Motor neuron (in vitro differentiated cells): ENCODE measurements around the gene DNASE2. TPM values are rescaled to one million over a fixed set of nuclear protein-coding genes. Genes with fewer than 3 reads are reported as not detected.
"Not testable (repeated sequence)": the region's sequence is repeated elsewhere in the genome, so short reads cannot be mapped to it uniquely, and the experiment has no call there.

Source experiments
- ATAC-seq, 8 experiments: fragments of 200-7000 bp; cut with Tn5 transposase; replicated peaks in 6 of 8; 2 replicates each; pipeline ENCODE4 v1.8.0; 2021; ENCODE audit warnings: mild to moderate bottlenecking in 8 of 8, moderate library complexity in 8 of 8
- H3K27ac ChIP-seq, 2 donors: fragments of 250-450 bp; sonication (Bioruptor Pico); 2 replicates each; pipeline ENCODE4 v1.9.0; 2021; ENCODE audit warnings: antibody characterized with exemption in 2 of 2, mild to moderate bottlenecking in 2 of 2, moderate library complexity in 1 of 2
- H3K4me1 ChIP-seq, 2 donors: fragments of 250-450 bp; sonication (Bioruptor Pico); replicated peaks in 1 of 2; 2 replicates each; pipeline ENCODE4 v1.6.1; 2021; ENCODE audit warnings: antibody characterized with exemption in 2 of 2, mild to moderate bottlenecking in 2 of 2, moderate library complexity in 1 of 2
- H3K4me3 ChIP-seq, 5 donors: fragments of 250-450 bp; sonication (Bioruptor Pico); 2 replicates each; pipeline ENCODE4 v1.9.0; 2021; ENCODE audit warnings: antibody characterized with exemption in 5 of 5, mild to moderate bottlenecking in 5 of 5, moderate library complexity in 4 of 5
- WGBS, 10 experiments: fragments of 450-650 bp; shearing (Covaris generic); methylation state at CpG; one replicate each; pipeline ENCODE4 v1.0.0; 2022; 5-methylcytosine and 5-hydroxymethylcytosine counted together
- in situ Hi-C, 9 experiments: fragments of 400-800 bp; cut with MboI; loops; one replicate each; pipeline ENCODE4 v1.15.0; 2021; ENCODE audit warnings: low sequenced_read_pairs in 9 of 9, low pct_unique_long_range_greater_than_20kb in 2 of 9; ENCODE audit not compliant: unreplicated experiment in 9 of 9
- total RNA-seq, 8 experiments: library from RNA; unstranded; fragments of 300-600 nt; gene quantifications; 2 replicates each; pipeline versions ENCODE4 v1.2.3 to v1.2.4, GENCODE V29; 2022

DNASE2 gene, protein sequence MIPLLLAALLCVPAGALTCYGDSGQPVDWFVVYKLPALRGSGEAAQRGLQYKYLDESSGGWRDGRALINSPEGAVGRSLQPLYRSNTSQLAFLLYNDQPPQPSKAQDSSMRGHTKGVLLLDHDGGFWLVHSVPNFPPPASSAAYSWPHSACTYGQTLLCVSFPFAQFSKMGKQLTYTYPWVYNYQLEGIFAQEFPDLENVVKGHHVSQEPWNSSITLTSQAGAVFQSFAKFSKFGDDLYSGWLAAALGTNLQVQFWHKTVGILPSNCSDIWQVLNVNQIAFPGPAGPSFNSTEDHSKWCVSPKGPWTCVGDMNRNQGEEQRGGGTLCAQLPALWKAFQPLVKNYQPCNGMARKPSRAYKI
- 10 to 100 TPM in 4 of 8 experiments, 1 to 10 TPM in 4; 2.2 to 70.1 (median 11.9) TPM for total RNA-seq

DNA sequence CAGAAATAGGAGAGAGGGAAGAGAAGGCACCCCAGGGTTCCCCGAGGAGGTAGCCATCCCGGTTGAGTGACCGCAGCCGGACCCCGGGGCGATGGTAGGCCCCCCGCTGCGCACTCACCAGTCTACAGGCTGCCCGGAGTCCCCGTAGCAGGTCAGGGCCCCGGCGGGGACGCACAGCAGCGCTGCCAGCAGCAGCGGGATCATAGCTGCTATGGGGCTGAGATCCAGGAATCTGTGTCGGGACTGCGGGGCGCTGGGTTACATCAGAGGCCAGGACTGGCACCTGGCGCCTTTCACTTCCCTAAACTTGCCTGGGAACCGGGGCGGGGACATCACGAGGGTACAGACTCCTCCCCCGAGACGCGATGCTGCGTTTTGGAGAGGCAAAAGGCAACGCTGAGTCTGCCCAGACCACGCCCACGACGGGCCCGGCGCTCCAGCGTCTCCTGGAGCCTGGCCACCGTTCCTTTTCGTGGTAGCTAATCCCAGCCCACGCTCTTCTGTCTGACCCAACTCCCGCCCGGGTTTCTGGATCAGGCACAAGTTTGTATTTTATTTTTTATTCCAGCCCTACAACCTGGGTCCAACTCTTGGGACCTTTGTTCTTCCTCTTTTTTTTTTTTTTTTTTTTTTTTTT, at the start of gene DNASE2:
Gene DNASE2 (minus strand): TSS at position 278 of the 637 bp plus-strand sequence. CDS start 74 bp downstream, at position 204.
- Histone ChIP-seq H3K27ac (no peak within 1 kb of the TSS), H3K4me1 (peaks cover 0 to 9% of the 10 kb centered on the region in 2 donors), H3K4me3 (peak within 1 kb of the TSS; percentile 23 to 51 (median 35))
- in situ Hi-C loops = no loop called here
- ATAC-seq = peak; percentile 74 to 90 (median 81)
- WGBS, 10 experiments = 0 to 7% (median 0%) methylated on average over 2 to 14 of the region's 38 CpGs; no CpG with 5 or more reads in 3 of the 10 experiments

- 90 to 100% (median 100%) methylated on average over 1 to 5 of the region's 19 CpGs; no CpG with 5 or more reads in 3 of the 10 experiments for WGBS, 10 experiments
- H3K27ac ChIP-seq = no peak overlapping the region
- in situ Hi-C loops = no loop called here
- H3K4me3 ChIP-seq = no peak overlapping the region
- ATAC-seq = no peak
- H3K4me1 ChIP-seq = peaks cover 9 to 12% of the 10 kb centered on the region in 2 donors
These were observed 48.9 kb upstream of the DNASE2 start for GRCh38 chr19:12930002-12930645.

GRCh38 chr19:12924621-12925310, 43.5 kb upstream of the DNASE2 start:
- Histone ChIP-seq H3K4me1 (no peaks in the 10 kb centered on the region), H3K4me3 (no peak overlapping the region), H3K27ac (no peak overlapping the region)
- peak in 3 of 8 experiments; percentile 13 to 20 (median 18) for ATAC-seq
- in situ Hi-C loops = no loop called here
- WGBS, 10 experiments = 97 to 100% (median 100%) methylated on average over 1 to 7 of the region's 29 CpGs; no CpG with 5 or more reads in 5 of the 10 experiments

- ATAC-seq = no peak
- no peaks in the 10 kb centered on the region for H3K4me1 ChIP-seq
- no peak overlapping the region for H3K4me3 ChIP-seq
- WGBS, 10 experiments = 92 to 100% (median 98%) methylated on average over 1 to 4 of the region's 4 CpGs; no CpG with 5 or more reads in 4 of the 10 experiments
- in situ Hi-C loops = no loop called here
- H3K27ac ChIP-seq = no peak overlapping the region
These were observed 41.7 kb upstream of the DNASE2 start for GRCh38 chr19:12922959-12923358.

GRCh38 chr19:12921047-12921446, 39.8 kb upstream of the DNASE2 start:
- in situ Hi-C loops = no loop called here
- no peak overlapping the region for H3K4me3 ChIP-seq
- H3K4me1 ChIP-seq = no peaks in the 10 kb centered on the region
- H3K27ac ChIP-seq = no peak overlapping the region
- no peak for ATAC-seq
- 10 to 100% (median 100%) methylated on average over 1 to 3 of the region's 3 CpGs; no CpG with 5 or more reads in 5 of the 10 experiments for WGBS, 10 experiments

GRCh38 chr19:12918253-12918652, 37.0 kb upstream of the DNASE2 start:
- 80 to 100% (median 85%) methylated on average over 3 to 5 of the region's 14 CpGs; no CpG with 5 or more reads in 5 of the 10 experiments for WGBS, 10 experiments

DNA sequence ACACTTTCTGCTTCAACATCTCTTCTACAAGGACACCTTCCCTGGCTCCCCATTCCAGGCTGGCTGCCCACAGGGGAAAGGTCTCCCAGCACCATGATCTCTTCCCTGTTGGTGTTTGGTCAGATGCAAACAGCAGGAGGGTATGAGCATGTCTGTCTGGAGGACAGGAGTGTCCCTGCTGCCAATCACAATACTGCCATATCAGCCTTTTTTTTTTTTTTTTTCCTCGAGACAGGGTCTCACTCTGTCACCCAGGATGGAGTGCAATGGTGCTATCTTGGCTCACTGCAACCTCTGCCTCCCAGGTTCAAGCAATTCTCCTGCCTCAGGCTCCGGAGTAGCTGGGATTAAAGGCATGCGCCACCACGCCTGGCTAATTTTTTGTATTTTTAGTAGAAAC, 34.6 kb upstream of the DNASE2 start:
- H3K4me3 ChIP-seq, in situ Hi-C loops, H3K27ac ChIP-seq, ATAC-seq: not testable (repeated sequence)
- 29 to 90% (median 75%) methylated on average over 1 to 2 of the region's 4 CpGs; no CpG with 5 or more reads in 7 of the 10 experiments for WGBS, 10 experiments
- peaks cover 15 to 20% of the 10 kb centered on the region in 2 donors for H3K4me1 ChIP-seq

More at GRCh38 chr19:12918253-12918652, 37.0 kb upstream of the DNASE2 start:
- Histone ChIP-seq H3K4me1 (peaks cover 4 to 8% of the 10 kb centered on the region in 2 donors), H3K4me3 (no peak overlapping the region), H3K27ac (no peak overlapping the region)
- in situ Hi-C loops = no loop called here
- ATAC-seq = no peak

DNA sequence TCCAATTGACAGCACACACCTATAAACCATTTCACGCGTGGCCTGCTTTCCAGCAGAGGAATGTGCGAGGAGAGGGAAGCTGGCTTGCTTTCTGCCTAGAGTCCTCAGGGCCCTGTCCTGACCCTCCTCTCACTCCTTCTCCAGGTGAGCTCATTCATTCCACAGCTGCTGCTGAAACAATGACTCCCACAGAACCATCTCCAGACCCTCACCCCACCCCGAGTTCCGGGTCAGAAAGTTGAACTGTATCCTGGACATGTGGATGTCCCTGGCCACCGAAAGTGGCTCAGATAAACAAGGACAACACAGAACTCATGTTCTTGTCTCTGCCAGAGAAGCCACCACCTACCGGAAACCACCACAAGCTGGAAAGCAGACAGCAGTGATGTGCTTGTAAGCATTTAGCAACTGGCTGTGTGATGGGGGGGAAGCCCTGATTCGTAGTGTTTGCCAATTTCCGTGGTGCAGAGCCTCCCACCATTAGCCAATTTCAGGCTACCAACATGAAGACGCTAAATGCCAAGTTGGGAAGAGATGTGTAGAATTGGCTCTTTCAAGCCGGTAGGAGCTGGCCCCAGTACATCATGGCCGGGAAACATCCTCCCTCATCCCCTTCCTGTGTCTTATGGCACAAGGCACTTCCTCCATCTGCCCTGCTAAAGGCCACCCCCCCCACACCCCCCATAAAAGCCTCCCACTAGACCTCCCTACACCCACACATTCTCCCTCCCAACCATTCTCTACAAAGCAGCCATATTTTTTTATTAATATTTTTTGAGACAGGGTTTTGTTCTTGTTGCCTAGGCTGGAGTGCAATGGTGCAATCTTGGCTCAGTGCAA, 32.8 kb upstream of the DNASE2 start:
- peak overlapping the region in 1 of 2 donors; percentile 61 for H3K27ac ChIP-seq
- ATAC-seq = peak in 2 of 8 experiments; percentile 11 to 15
- peaks cover 15 to 25% of the 10 kb centered on the region in 2 donors for H3K4me1 ChIP-seq
- H3K4me3 ChIP-seq = no peak overlapping the region
- 20 to 100% (median 80%) methylated on average over 1 to 7 of the region's 12 CpGs; no CpG with 5 or more reads in 2 of the 10 experiments for WGBS, 10 experiments
- in situ Hi-C loops = no loop called here

DNA sequence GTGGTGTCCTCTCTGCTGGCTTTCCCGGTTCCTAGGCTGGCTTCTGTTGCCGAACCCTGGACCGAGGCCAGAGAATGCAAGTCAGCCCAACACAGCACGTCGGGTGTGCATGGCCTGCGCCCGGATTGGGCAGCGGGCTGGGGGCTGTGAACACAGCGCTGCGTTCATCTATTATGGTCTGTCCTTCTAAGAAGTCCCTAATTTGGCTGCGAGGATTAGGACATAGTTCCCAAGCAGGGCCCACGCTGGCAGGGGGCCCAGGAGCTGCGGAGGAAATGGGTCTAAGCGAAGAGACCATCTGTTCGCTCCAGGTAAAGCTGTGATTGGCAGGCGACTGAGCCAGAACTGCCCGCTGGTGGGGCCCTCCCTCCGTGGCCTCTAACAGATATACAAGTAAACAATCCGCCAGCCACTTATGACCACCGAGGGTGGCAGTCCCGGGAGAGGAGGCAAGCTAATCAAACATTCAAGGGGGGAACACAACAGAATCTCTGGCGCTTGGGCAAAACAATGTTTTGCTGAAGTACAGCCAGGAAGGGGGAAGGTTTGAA, 31.8 kb upstream of the DNASE2 start:
- ATAC-seq = peak; percentile 80 to 89 (median 85)
- Histone ChIP-seq H3K4me1 (peaks cover 17 to 33% of the 10 kb centered on the region in 2 donors), H3K4me3 (no peak overlapping the region), H3K27ac (peak overlapping the region in 1 of 2 donors; percentile 61)
- WGBS, 10 experiments = 0 to 31% (median 10%) methylated on average over 1 to 18 of the region's 22 CpGs; no CpG with 5 or more reads in 2 of the 10 experiments
- in situ Hi-C loops = no loop called here

DNA sequence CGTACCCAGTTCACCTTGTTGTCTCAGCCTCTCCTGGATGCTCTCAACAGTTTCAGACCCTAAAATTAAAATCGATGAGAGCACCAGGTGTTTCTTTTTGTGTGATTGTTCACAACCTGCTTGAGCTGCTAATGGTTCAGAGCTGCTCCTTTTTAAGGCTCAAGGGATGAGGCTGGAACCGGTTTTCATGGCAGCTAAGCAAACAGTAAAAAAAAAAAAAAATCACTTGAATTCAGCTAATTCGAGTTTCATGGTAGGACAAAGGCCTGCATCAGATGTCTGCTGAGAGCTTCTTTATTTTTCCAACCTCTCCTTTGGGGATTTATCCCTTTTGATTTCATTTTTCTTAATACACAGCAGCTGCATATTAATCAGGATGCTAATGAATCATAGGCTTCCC, 31.3 kb upstream of the DNASE2 start:
- in situ Hi-C loops = no loop called here
- no peak overlapping the region for H3K4me3 ChIP-seq
- peaks cover 17 to 33% of the 10 kb centered on the region in 2 donors for H3K4me1 ChIP-seq
- H3K27ac ChIP-seq = peak overlapping the region in 1 of 2 donors; percentile 61
- WGBS, 10 experiments = 0 to 60% (median 33%) methylated on average over 1 to 4 of the region's 4 CpGs; no CpG with 5 or more reads in 1 of the 10 experiments
- peak in 6 of 8 experiments; percentile 9 to 58 (median 50) for ATAC-seq

DNA sequence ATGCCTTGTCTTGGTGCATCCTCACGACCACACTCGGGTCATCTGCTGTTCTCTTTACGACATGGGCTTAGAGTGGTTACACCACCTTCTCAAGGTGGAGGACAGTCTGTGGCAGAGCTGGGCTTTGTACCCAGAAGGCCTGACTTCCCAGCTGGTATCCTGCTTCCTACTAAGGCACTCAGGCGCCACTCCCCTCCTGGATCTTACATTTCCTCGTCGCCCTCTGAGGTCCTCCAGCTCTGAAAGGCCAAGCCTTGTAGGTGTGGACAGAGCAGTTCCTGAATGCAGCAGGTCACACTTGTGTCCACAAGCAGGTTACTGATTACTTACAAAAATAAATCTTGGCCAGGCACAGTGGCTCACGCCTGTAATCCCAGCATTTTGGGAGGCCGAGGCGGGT, 25.9 kb upstream of the DNASE2 start:
- 40 to 100% (median 80%) methylated on average over 1 to 2 of the region's 9 CpGs; no CpG with 5 or more reads in 5 of the 10 experiments for whole genome bisulfite sequencing, 10 experiments
- ATAC-seq = no peak
- in situ Hi-C loops = no loop called here
- Histone ChIP-seq H3K4me3 (no peak overlapping the region), H3K27ac (no peak overlapping the region), H3K4me1 (peaks cover 3 to 14% of the 10 kb centered on the region in 2 donors)
